ENCODE measurements around the gene ZDHHC1. TPM values are rescaled to one million over a fixed set of nuclear protein-coding genes. Genes with fewer than 3 reads are reported as not detected.
A peak's percentile ranks its signal among the peaks of the same experiment; 100 is the strongest.

ZDHHC1 gene
- total and polyA plus RNA-seq, 7 donors, result 1.7 to 11.0 (median 5.8) TPM

GRCh38 chr16:67462279-67462655 is 46.0 kb upstream of the ZDHHC1 start:
- 80 to 91% (median 91%) methylated on average over 5 of the region's 5 CpGs for WGBS, 3 donors
- ATAC-seq (no peak), DNase-seq (no peak)
- intact Hi-C loops (cut with DNase I), result loop anchor here in 1 of 2 donors (5.0 kb wide), 2 partner anchors 95 to 190 kb away; no protein-coding TSS in a partner anchor
- H3K4me3 ChIP-seq, result no peak overlapping the region
- no peaks in the 10 kb centered on the region for H3K27me3 ChIP-seq (ENCODE audit: insufficient read depth in 3 of 3, low read length in 2 of 3)
- no peaks in the 10 kb centered on the region for H3K9me3 ChIP-seq
- peaks cover 88% of the 10 kb centered on the region for H3K4me1 ChIP-seq
- H3K27ac ChIP-seq, result no peak overlapping the region
- H3K36me3 ChIP-seq (ENCODE audit: insufficient read depth in 1 of 2, low read depth in 1 of 2), result peaks cover 0 to 5% of the 10 kb centered on the region in 2 donors
- no peak for TF ChIP-seq CTCF (IDR thresholded peaks at IDR 0.05)

GRCh38 chr16:67461600-67462278 is 45.5 kb upstream of the ZDHHC1 start:
- peak in 1 of 2 donors; percentile 80 for DNase-seq
- TF ChIP-seq CTCF (IDR thresholded peaks at IDR 0.05), result no peak
- intact Hi-C loops (cut with DNase I), result loop anchor here in 1 of 2 donors (5.0 kb wide), 2 partner anchors 94 to 189 kb away; no protein-coding TSS in a partner anchor
- H3K4me3 ChIP-seq, result no peak overlapping the region
- H3K27me3 ChIP-seq (ENCODE audit: insufficient read depth in 3 of 3, low read length in 2 of 3), result no peaks in the 10 kb centered on the region
- ATAC-seq, result peak in 2 of 4 donors; percentile 66 to 67
- no peak overlapping the region for H3K27ac ChIP-seq
- no peaks in the 10 kb centered on the region for H3K9me3 ChIP-seq
- peaks cover 0 to 5% of the 10 kb centered on the region in 2 donors for H3K36me3 ChIP-seq (ENCODE audit: insufficient read depth in 1 of 2, low read depth in 1 of 2)
- 35 to 86% (median 64%) methylated on average over 8 of the region's 8 CpGs for WGBS, 3 donors
- peaks cover 92% of the 10 kb centered on the region for H3K4me1 ChIP-seq

- peak in 1 of 2 donors; percentile 36 for DNase-seq
- H3K36me3 ChIP-seq (ENCODE audit: insufficient read depth in 1 of 2, low read depth in 1 of 2), result peaks cover 0 to 5% of the 10 kb centered on the region in 2 donors
- 74 to 88% (median 81%) methylated on average over 2 of the region's 2 CpGs for WGBS, 3 donors
- no peak overlapping the region for H3K4me3 ChIP-seq
- ATAC-seq, result no peak
- peaks cover 100% of the 10 kb centered on the region for H3K4me1 ChIP-seq
- no peak for TF ChIP-seq CTCF (IDR thresholded peaks at IDR 0.05)
- no peaks in the 10 kb centered on the region for H3K27me3 ChIP-seq (ENCODE audit: insufficient read depth in 3 of 3, low read length in 2 of 3)
- intact Hi-C loops (cut with DNase I), result loop anchor here in 1 of 2 donors (5.0 kb wide), 2 partner anchors 94 to 189 kb away; no protein-coding TSS in a partner anchor
- H3K27ac ChIP-seq, result no peak overlapping the region
- no peaks in the 10 kb centered on the region for H3K9me3 ChIP-seq
Measured at GRCh38 chr16:67460961-67461360, 44.7 kb upstream of the ZDHHC1 start.

GRCh38 chr16:67460168-67460567 is 43.9 kb upstream of the ZDHHC1 start:
- no peak for ATAC-seq
- DNase-seq, result peak in 1 of 2 donors; percentile 73

More at GRCh38 chr16:67460168-67460567, 43.9 kb upstream of the ZDHHC1 start:
- intact Hi-C loops (cut with DNase I), result loop anchor here in 1 of 2 donors (5.0 kb wide), 2 partner anchors 93 to 188 kb away; no protein-coding TSS in a partner anchor
- peak overlapping the region; percentile 44 for H3K27ac ChIP-seq
- no peaks in the 10 kb centered on the region for H3K9me3 ChIP-seq
- no peak overlapping the region for H3K4me3 ChIP-seq
- peaks cover 0 to 5% of the 10 kb centered on the region in 2 donors for H3K36me3 ChIP-seq (ENCODE audit: insufficient read depth in 1 of 2, low read depth in 1 of 2)
- peaks cover 100% of the 10 kb centered on the region for H3K4me1 ChIP-seq
- H3K27me3 ChIP-seq (ENCODE audit: insufficient read depth in 3 of 3, low read length in 2 of 3), result no peaks in the 10 kb centered on the region
- 60 to 78% (median 63%) methylated on average over 5 of the region's 5 CpGs for WGBS, 3 donors
- no peak for TF ChIP-seq CTCF (IDR thresholded peaks at IDR 0.05)

All from psoas muscle (tissue), 8 donors.